Naive thymus-derived CD4-positive, alpha-beta T cell (primary cell): ENCODE data around the gene INPP5A. TPM values are rescaled to one million over a fixed set of nuclear protein-coding genes. Genes with fewer than 3 reads are reported as not detected.
A peak's percentile ranks its signal among the peaks of the same experiment; 100 is the strongest.

ENCODE experiments used
- ATAC-seq: fragments of 150-1000 bp; cut with Tn5 transposase; 2 replicates; pipeline ENCODE4 v1.10.0; 2021; ENCODE audit warnings: mild to moderate bottlenecking, moderate library complexity
- CTCF ChIA-PET: fragments of 350-600 bp; sonication (Branson Sonifier 250); formaldehyde crosslinking; loops from one replicate; lab custom pipeline; 2021; ENCODE audit warnings: antibody characterized with exemption; lab: Charles Lee
- POLR2A ChIA-PET: fragments of 350-600 bp; sonication (Branson Sonifier 250); formaldehyde crosslinking; loops from one replicate; lab custom pipeline; 2021; ENCODE audit warnings: antibody characterized with exemption, inconsistent platforms; lab: Charles Lee
- DNase-seq, 9 donors: peaks; one replicate each; pipeline versions ENCODE4 v3.0.0 to v3.0.0-alpha.2; 2020 to 2022; ENCODE audit warnings: mixed read lengths in 1 of 9
- H3K27ac ChIP-seq: one replicate; pipeline ENCODE4 v1.7.0; 2013; ENCODE audit warnings: mild to moderate bottlenecking, low read depth, low read length, moderate library complexity
- H3K27me3 ChIP-seq, 2 donors: one replicate each; pipeline ENCODE4 v1.7.0; 2013; ENCODE audit warnings: low read length in 2 of 2, mild to moderate bottlenecking in 2 of 2, moderate library complexity in 2 of 2; ENCODE audit not compliant: control insufficient read depth in 2 of 2, insufficient read depth in 2 of 2
- H3K36me3 ChIP-seq, 3 experiments: 1 replicate in 2 of 3; 2 replicates in 1 of 3; pipeline ENCODE4 v1.7.0; 2013; ENCODE audit warnings: low read length in 3 of 3, mild to moderate bottlenecking in 3 of 3, moderate library complexity in 1 of 3; ENCODE audit not compliant: insufficient read depth in 3 of 3, control insufficient read depth in 2 of 3
- H3K4me1 ChIP-seq, 2 donors: one replicate each; pipeline ENCODE4 v1.7.0; 2013; ENCODE audit warnings: low read length in 2 of 2, mild to moderate bottlenecking in 2 of 2, moderate library complexity in 1 of 2; ENCODE audit not compliant: control insufficient read depth in 2 of 2, insufficient read depth in 2 of 2
- H3K4me3 ChIP-seq: 2 replicates; pipeline ENCODE4 v1.7.0; 2013; ENCODE audit warnings: mild to moderate bottlenecking, low read length
- H3K9me3 ChIP-seq, 3 experiments: 1 replicate in 2 of 3; 2 replicates in 1 of 3; pipeline ENCODE4 v1.7.0; 2013; ENCODE audit warnings: low read length in 3 of 3; ENCODE audit not compliant: control insufficient read depth in 2 of 3
- H3K27ac Mint-ChIP-seq, 9 donors: one replicate each; pipeline ENCODE4 v1.8.0; 2020 to 2022; ENCODE audit warnings: mixed read lengths in 9 of 9, mild to moderate bottlenecking in 8 of 9, moderate library complexity in 5 of 9, inconsistent platforms in 2 of 9
- H3K27me3 Mint-ChIP-seq, 5 donors: one replicate each; pipeline ENCODE4 v1.8.0; 2021 to 2022; ENCODE audit warnings: mixed read lengths in 5 of 5, mild to moderate bottlenecking in 1 of 5
- H3K36me3 Mint-ChIP-seq, 5 donors: one replicate each; pipeline ENCODE4 v1.8.0; 2020 to 2022; ENCODE audit warnings: mixed read lengths in 5 of 5, mild to moderate bottlenecking in 3 of 5, inconsistent platforms in 1 of 5
- H3K4me1 Mint-ChIP-seq, 7 donors: one replicate each; pipeline ENCODE4 v1.8.0; 2020 to 2022; ENCODE audit warnings: mixed read lengths in 7 of 7, mild to moderate bottlenecking in 3 of 7, inconsistent platforms in 1 of 7
- H3K4me3 Mint-ChIP-seq, 10 donors: one replicate each; pipeline ENCODE4 v1.8.0; 2020 to 2022; ENCODE audit warnings: mild to moderate bottlenecking in 10 of 10, mixed read lengths in 10 of 10, moderate library complexity in 6 of 10, inconsistent platforms in 2 of 10
- H3K9me3 Mint-ChIP-seq, 11 donors: one replicate each; pipeline ENCODE4 v1.8.0; 2020 to 2022; ENCODE audit warnings: mixed read lengths in 11 of 11, mild to moderate bottlenecking in 4 of 11, inconsistent platforms in 1 of 11, moderate library complexity in 1 of 11
- intact Hi-C, 2 donors: fragments of 100-400 bp; cut with micrococcal nuclease; formaldehyde crosslinking; loops; one replicate each; pipeline ENCODE4 v1.15.1; 2023
- polyA plus RNA-seq, 2 donors: library from polyadenylated mRNA; unstranded; fragments of 300-500 nt; fragmentation: Illumina TruSeq; gene quantifications; one replicate each; pipeline ENCODE4 v1.2.3, GENCODE V29; 2021
- total RNA-seq, 6 experiments: library from RNA in 5 of 6; stranded (reverse) in 5 of 6; gene quantifications; 1 replicate in 5 of 6; 2 replicates in 1 of 6; pipeline ENCODE4 v1.2.3 and lab custom pipeline; 2021 to 2026

Gene INPP5A
- total and polyA plus RNA-seq, 7 experiments from 2014 or later: 0.97 to 30.7 (median 25.0) TPM

DNA sequence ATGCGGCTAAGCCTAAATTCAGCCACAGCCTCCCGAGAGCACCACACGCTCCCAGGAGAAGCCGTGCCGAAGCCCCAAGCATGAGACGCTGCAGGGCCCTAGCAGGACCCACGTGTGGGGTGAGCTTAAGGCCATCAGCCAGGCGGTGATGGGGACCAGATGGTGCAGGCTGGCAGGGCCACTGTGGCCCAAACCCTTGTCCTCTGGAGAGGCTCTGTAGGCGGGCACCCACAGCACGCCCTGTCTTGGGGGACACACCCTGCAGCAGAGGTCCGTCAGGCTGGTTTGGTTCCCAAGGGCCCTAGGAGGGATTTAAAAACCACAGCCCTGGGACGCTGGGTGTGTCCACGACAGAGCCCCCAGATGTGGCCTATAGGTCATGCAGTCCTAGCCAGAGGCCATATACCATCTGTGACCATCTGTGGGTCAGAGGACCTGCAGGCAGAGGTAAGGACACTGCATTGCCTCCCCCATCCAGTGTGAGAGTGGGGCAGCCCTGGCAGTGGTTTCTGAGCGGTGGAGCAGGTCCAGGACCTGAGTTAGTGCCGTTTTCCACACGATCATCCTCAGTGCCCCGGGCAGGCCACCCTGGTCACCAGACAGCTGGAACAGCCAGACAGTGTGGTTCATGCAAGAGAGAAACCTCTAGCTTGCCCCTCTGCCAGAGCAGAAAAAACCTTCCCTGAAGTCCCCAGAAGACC, 39.6 kb upstream of the INPP5A start:
- Histone ChIP-seq H3K4me3 (no peak overlapping the region), H3K27me3 (no peaks in the 10 kb centered on the region), H3K27ac (no peak overlapping the region), H3K36me3 (no peaks in the 10 kb centered on the region), H3K4me1 (no peaks in the 10 kb centered on the region), H3K9me3 (no peaks in the 10 kb centered on the region)
- ChIA-PET CTCF (no interaction called here), POLR2A (no interaction called here)
- DNase-seq: no peak
- Mint-ChIP-seq H3K4me3 (no peak overlapping the region), H3K27ac (no peak overlapping the region), H3K9me3 (peaks cover 0 to 2% (median 0%) of the 10 kb centered on the region in 11 donors), H3K27me3 (peaks cover 0 to 17% (median 0%) of the 10 kb centered on the region in 5 donors), H3K36me3 (no peaks in the 10 kb centered on the region), H3K4me1 (peaks cover 0 to 1% (median 0%) of the 10 kb centered on the region in 7 donors)
- no peak for ATAC-seq
- intact Hi-C loops: no loop called here

DNA sequence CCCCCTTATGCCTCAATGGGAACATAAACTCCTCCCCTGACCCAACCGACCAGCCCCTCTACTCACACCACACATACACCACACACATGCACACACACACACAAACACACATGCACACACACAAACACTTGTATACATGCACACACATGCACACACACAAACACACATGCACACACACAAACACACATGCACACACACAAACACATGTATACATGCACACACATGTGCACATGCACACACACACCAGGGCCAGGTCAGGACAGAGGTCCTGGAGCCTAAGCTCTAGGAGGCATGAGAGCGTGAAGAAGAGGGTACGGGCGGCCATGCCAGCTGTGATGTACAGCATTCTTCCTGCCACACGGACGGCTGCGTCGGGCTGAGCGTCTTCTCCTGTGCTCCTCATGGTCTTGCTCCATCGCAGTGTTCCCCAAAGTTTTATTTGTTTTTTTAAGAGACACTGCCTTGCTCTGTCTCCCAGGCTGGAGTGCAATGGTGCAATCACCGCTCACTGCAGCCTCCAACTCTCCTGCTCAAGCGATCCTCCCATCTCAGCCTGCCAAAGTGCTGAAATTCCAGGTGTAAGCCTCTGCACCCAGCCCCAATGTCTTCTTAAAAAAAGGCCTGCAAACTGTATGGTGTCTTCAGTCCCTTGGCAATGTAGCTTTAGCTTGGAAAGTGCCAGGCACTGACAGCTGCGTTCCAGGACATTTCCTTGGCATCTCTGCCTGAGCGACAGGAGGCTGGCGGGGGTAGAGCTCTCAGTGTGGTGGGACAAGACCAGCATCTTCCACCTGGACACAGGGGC, 38.8 kb upstream of the INPP5A start:
- Mint-ChIP-seq H3K4me1 (no peaks in the 10 kb centered on the region), H3K9me3 (peaks cover 0 to 2% (median 0%) of the 10 kb centered on the region in 11 donors), H3K36me3 (no peaks in the 10 kb centered on the region), H3K27me3 (peaks cover 0 to 17% (median 0%) of the 10 kb centered on the region in 5 donors), H3K27ac (no peak overlapping the region), H3K4me3 (no peak overlapping the region)
- H3K4me1 ChIP-seq: no peaks in the 10 kb centered on the region
- intact Hi-C loops: no loop called here
- no peak overlapping the region for H3K4me3 ChIP-seq
- H3K27ac ChIP-seq: no peak overlapping the region
- H3K27me3 ChIP-seq: no peaks in the 10 kb centered on the region
- CTCF ChIA-PET: no interaction called here
- H3K9me3 ChIP-seq: no peaks in the 10 kb centered on the region
- H3K36me3 ChIP-seq: no peaks in the 10 kb centered on the region
- no peak for ATAC-seq
- POLR2A ChIA-PET: no interaction called here
- no peak for DNase-seq

DNA sequence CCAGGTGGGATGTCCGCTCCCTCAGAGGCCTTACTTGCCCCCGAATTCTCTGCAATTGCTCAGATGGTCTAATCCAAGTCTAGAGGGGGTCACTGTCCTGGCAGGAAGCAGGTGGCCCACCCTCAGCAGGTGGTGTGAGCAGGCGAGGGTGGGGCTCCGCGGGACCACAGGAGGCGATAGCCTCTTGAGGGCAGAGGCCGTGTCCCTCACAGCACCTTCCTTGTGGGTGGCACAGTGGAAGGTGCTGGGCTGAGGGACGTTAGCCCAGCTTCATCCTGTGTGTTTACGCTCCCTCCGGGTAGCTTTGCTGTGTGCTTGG, 38.3 kb upstream of the INPP5A start:
- no peak overlapping the region for H3K27ac ChIP-seq
- peaks cover 0 to 17% (median 0%) of the 10 kb centered on the region in 5 donors for H3K27me3 Mint-ChIP-seq
- no peaks in the 10 kb centered on the region for H3K36me3 ChIP-seq
- DNase-seq: no peak
- no peaks in the 10 kb centered on the region for H3K4me1 Mint-ChIP-seq
- H3K27me3 ChIP-seq: no peaks in the 10 kb centered on the region
- intact Hi-C loops: no loop called here
- ChIA-PET POLR2A (no interaction called here), CTCF (no interaction called here)
- H3K36me3 Mint-ChIP-seq: no peaks in the 10 kb centered on the region
- peaks cover 0 to 2% (median 0%) of the 10 kb centered on the region in 11 donors for H3K9me3 Mint-ChIP-seq
- H3K27ac Mint-ChIP-seq: no peak overlapping the region
- ATAC-seq: no peak
- no peaks in the 10 kb centered on the region for H3K9me3 ChIP-seq
- H3K4me3 ChIP-seq: no peak overlapping the region
- H3K4me3 Mint-ChIP-seq: no peak overlapping the region
- no peaks in the 10 kb centered on the region for H3K4me1 ChIP-seq

DNA sequence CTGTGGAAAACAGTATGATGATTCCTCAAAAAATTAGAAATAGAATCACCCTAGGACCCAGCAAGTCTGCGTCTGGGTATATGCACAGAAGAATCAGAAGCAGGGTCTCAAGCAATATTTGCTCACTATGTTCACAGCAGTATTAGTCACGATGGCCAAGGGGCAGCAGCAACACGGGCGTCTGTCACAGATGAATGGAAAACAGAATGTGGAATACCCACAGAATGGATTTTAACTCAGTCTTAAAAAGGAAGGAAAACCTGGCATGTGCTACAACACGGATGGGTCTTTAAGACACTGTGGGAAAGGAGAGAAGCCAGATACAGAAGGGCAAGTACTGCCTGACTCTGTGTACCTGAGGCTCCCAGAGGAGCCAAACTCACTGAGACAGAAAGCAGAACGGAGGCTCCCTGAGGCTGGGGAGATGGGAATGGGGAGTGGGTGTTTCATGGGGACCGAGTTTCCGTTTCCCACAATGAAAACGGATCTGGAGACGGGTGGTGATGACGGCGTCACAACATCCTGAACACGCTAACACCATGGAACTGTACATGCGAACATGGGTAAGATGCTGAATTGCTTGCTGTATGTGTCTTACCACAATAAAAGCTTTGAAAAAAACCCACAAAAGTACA, 36.7 kb upstream of the INPP5A start:
- Mint-ChIP-seq H3K36me3 (no peaks in the 10 kb centered on the region), H3K4me3 (no peak overlapping the region), H3K27me3 (peaks cover 0 to 17% (median 0%) of the 10 kb centered on the region in 5 donors), H3K9me3 (peaks cover 0 to 2% (median 0%) of the 10 kb centered on the region in 11 donors), H3K4me1 (no peaks in the 10 kb centered on the region), H3K27ac (peak overlapping the region in 1 of 9 donors; percentile 7)
- no peak for ATAC-seq
- Histone ChIP-seq H3K36me3 (no peaks in the 10 kb centered on the region), H3K27me3 (no peaks in the 10 kb centered on the region), H3K27ac (no peak overlapping the region), H3K9me3 (no peaks in the 10 kb centered on the region), H3K4me1 (no peaks in the 10 kb centered on the region), H3K4me3 (no peak overlapping the region)
- intact Hi-C loops: no loop called here
- CTCF ChIA-PET: no interaction called here
- POLR2A ChIA-PET: no interaction called here
- DNase-seq: no peak

DNA sequence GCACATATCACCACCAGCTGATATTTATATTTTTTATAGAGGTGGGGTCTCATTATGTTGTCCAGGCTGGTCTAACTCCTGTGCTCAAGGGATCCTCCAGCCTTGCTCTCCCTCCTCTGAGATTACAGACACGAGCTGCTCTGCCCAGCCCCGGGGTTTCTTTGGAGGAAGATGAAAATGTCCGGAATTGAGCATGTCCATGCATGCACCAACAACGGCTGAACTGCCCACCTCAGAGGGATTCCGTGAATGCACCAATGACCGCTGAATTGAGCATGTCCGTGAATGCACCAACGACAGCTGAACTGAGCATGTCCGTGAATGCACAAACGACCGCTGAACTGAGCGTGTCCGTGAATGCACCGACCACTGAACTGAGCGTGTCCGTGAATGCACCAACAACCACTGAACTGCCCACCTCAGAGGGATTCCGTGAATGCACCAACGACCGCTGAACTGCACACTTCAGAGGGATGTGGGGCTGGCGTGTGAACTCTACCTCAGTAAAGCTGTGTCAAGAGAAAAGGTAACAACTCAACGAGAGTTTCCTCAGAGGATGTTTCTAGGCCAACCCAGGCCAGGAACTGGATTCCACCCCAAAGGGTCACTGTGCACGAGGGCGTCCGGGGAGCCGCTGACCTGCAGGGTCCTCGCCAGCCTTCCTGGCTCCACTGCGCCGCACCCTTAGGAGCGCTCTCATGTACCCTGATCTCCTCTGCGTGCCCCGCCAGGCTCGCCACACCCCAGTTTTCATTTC, 34.9 kb upstream of the INPP5A start:
- H3K4me3 ChIP-seq: no peak overlapping the region
- H3K9me3 Mint-ChIP-seq: peaks cover 0 to 2% (median 0%) of the 10 kb centered on the region in 11 donors
- H3K27me3 ChIP-seq: no peaks in the 10 kb centered on the region
- DNase-seq (no peak), ATAC-seq (no peak)
- H3K36me3 Mint-ChIP-seq: no peaks in the 10 kb centered on the region
- H3K36me3 ChIP-seq: no peaks in the 10 kb centered on the region
- H3K4me1 Mint-ChIP-seq: no peaks in the 10 kb centered on the region
- ChIA-PET POLR2A (no interaction called here), CTCF (no interaction called here)
- no peak overlapping the region for H3K27ac ChIP-seq
- H3K9me3 ChIP-seq: no peaks in the 10 kb centered on the region
- no peaks in the 10 kb centered on the region for H3K4me1 ChIP-seq
- no peak overlapping the region for H3K4me3 Mint-ChIP-seq
- H3K27ac Mint-ChIP-seq: no peak overlapping the region
- peaks cover 0 to 13% (median 0%) of the 10 kb centered on the region in 5 donors for H3K27me3 Mint-ChIP-seq
- intact Hi-C loops: no loop called here

DNA sequence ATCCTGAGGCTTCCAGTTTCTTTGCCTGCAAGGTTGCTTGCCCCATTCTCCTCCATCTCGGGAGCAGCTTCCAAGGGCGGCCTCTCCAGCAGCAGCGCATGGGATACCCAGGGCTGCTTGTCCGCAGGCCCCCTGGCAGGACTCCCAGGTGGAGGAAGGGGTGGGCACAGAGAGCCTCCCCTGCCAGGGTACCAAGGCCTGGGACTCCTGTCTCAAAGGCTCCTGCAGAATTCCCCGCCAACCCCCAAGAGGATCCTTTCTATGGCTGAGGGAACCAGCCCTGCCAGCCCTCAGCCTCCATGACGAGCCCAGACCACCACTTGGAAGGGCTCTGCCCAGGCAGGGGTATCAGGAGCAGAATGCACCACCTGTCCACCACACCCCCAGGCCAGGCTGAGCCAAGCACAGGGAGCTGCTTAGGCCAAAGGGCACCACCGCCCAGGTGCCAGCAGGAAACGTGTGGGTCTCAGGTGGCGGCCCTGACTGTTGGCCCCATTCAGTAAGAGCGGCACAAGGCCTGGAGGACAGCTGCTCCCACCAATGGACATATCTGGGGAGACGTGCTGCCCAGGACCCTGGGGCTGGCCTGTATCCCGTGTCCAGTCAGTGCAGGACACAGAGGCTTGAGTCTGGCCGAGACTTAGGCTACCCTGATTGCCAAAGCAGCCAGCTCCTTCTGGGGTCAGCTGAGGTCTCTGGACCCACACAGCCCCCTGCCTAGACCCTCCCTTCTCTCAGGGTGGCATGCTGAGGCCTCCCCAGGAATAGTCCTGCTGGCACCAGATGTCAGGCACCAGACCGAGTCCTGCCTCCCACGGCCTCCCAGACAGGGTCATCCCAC, 33.8 kb upstream of the INPP5A start:
- Mint-ChIP-seq H3K27ac (no peak overlapping the region), H3K36me3 (no peaks in the 10 kb centered on the region), H3K27me3 (peaks cover 0 to 9% (median 0%) of the 10 kb centered on the region in 5 donors), H3K4me3 (no peak overlapping the region), H3K9me3 (no peaks in the 10 kb centered on the region), H3K4me1 (no peaks in the 10 kb centered on the region)
- ChIA-PET POLR2A (interaction anchor here (0.5 kb wide), 1 partner anchor 150 kb away, joined by 4 read pairs; no protein-coding TSS in a partner anchor), CTCF (no interaction called here)
- Histone ChIP-seq H3K9me3 (no peaks in the 10 kb centered on the region), H3K4me1 (no peaks in the 10 kb centered on the region), H3K27me3 (no peaks in the 10 kb centered on the region), H3K27ac (no peak overlapping the region), H3K4me3 (no peak overlapping the region), H3K36me3 (no peaks in the 10 kb centered on the region)
- DNase-seq (no peak), ATAC-seq (no peak)
- intact Hi-C loops: no loop called here
